IMR-90 (cell line): Measurements from ENCODE around the gene MRTFB. TPM values are rescaled to one million over a fixed set of nuclear protein-coding genes. Genes with fewer than 3 reads are reported as not detected.

Experiments used
- ATAC-seq: fragments of 200-7000 bp; cut with Tn5 transposase; 2 replicates; pipeline ENCODE4 v1.9.1; 2020; ENCODE audit warnings: low read depth, mild to moderate bottlenecking, moderate library complexity
- BruUV-seq: library from RNA; stranded (reverse); fragments of 400-500 nt; replicated peaks from 2 replicates; lab custom pipeline; 2021; lab: Mats Ljungman, UMichigan
- CTCF ChIA-PET: fragments of 300-600 bp; formaldehyde crosslinking; extraction: SDS; loops from one replicate; lab custom pipeline; 2021; ENCODE audit warnings: antibody characterized with exemption; lab: Yijun Ruan, JAX
- POLR2A ChIA-PET: fragments of 300-600 bp; sonication (Branson Sonifier 250); formaldehyde crosslinking; loops from one replicate; lab custom pipeline; 2022; ENCODE audit warnings: antibody characterized with exemption; ENCODE audit not compliant: unreplicated experiment; lab: Charles Lee
- DNase-seq: peaks from one replicate; pipeline ENCODE4 v3.0.0; 2013
- H2AFZ ChIP-seq: replicated peaks from 2 replicates; pipeline ENCODE3; 2013; ENCODE audit warnings: low read length, mild to moderate bottlenecking; ENCODE audit not compliant: poor library complexity
- H2AK5ac ChIP-seq: 2 replicates; pipeline ENCODE4 v1.6.1; 2013; ENCODE audit warnings: low read depth, low read length, inconsistent platforms
- H2AK9ac ChIP-seq: replicated peaks from 2 replicates; pipeline ENCODE3; 2013; ENCODE audit warnings: mild to moderate bottlenecking, low read depth, low read length, moderate library complexity; ENCODE audit not compliant: poor library complexity
- H2BK120ac ChIP-seq: 2 replicates; pipeline ENCODE4 v1.6.1; 2013; ENCODE audit warnings: low read depth, low read length, inconsistent platforms
- H2BK15ac ChIP-seq: 3 replicates; pipeline ENCODE4 v1.6.1; 2013; ENCODE audit warnings: low read depth, low read length, inconsistent platforms
- H2BK20ac ChIP-seq: 2 replicates; pipeline ENCODE4 v1.6.1; 2013; ENCODE audit warnings: low read depth, mild to moderate bottlenecking, inconsistent platforms, low read length, moderate library complexity
- H2BK5ac ChIP-seq: 2 replicates; pipeline ENCODE4 v1.6.1; 2013; ENCODE audit warnings: mild to moderate bottlenecking, low read depth, low read length, inconsistent platforms; ENCODE audit not compliant: poor library complexity, severe bottlenecking
- H3K14ac ChIP-seq: replicated peaks from 2 replicates; pipeline ENCODE4 v1.6.1; 2013; ENCODE audit warnings: low read depth, low read length, inconsistent platforms
- H3K18ac ChIP-seq: 2 replicates; pipeline ENCODE4 v1.6.1; 2013; ENCODE audit warnings: low read depth, low read length, control low read depth
- H3K23ac ChIP-seq: 2 replicates; pipeline ENCODE4 v1.6.1; 2013; ENCODE audit warnings: low read depth, low read length, inconsistent platforms
- H3K27ac ChIP-seq: 2 replicates; pipeline ENCODE4 v1.5.1; 2013; ENCODE audit warnings: mild to moderate bottlenecking, control low read depth, low read length; ENCODE audit not compliant: insufficient read depth
- H3K27me3 ChIP-seq: 2 replicates; pipeline ENCODE4 v1.6.1; 2013; ENCODE audit warnings: low read length; ENCODE audit not compliant: control insufficient read depth, insufficient read depth
- H3K36me3 ChIP-seq: 2 replicates; pipeline ENCODE4 v1.6.1; 2013; ENCODE audit warnings: low read length, mixed read lengths; ENCODE audit not compliant: control insufficient read depth, insufficient read depth
- H3K4ac ChIP-seq: 2 replicates; pipeline ENCODE4 v1.6.1; 2013; ENCODE audit warnings: low read depth, low read length, inconsistent platforms
- H3K4me1 ChIP-seq: 2 replicates; pipeline ENCODE4 v1.6.1; 2013; ENCODE audit warnings: low read length, mixed read lengths; ENCODE audit not compliant: control insufficient read depth, insufficient read depth
- H3K4me2 ChIP-seq: 2 replicates; pipeline ENCODE4 v1.6.1; 2013; ENCODE audit warnings: low read depth, mild to moderate bottlenecking, control low read depth, low read length, moderate library complexity
- H3K4me3 ChIP-seq: 2 replicates; pipeline ENCODE4 v1.5.1; 2013; ENCODE audit warnings: low read depth, mild to moderate bottlenecking, control low read depth, low read length, moderate library complexity; ENCODE audit not compliant: insufficient read depth
- H3K56ac ChIP-seq: 2 replicates; pipeline ENCODE4 v1.6.1; 2013; ENCODE audit warnings: low read length, inconsistent platforms; ENCODE audit not compliant: insufficient read depth; ENCODE audit errors: extremely low read depth
- H3K79me1 ChIP-seq, 2 experiments: 2 replicates each; pipeline ENCODE4 v1.6.1; 2013; ENCODE audit warnings: low read length in 2 of 2, inconsistent platforms in 1 of 2, low read depth in 1 of 2
- H3K9ac ChIP-seq: 2 replicates; pipeline ENCODE4 v1.6.1; 2013; ENCODE audit warnings: low read depth, low read length, control low read depth
- H3K9me1 ChIP-seq: 2 replicates; pipeline ENCODE4 v1.6.1; 2013; ENCODE audit warnings: low read length, inconsistent platforms; ENCODE audit not compliant: insufficient read depth
- H3K9me3 ChIP-seq: 2 replicates; pipeline ENCODE4 v1.6.1; 2013; ENCODE audit warnings: low read length; ENCODE audit not compliant: control insufficient read depth, insufficient read depth
- H4K20me1 ChIP-seq: 2 replicates; pipeline ENCODE4 v1.6.1; 2013; ENCODE audit warnings: low read length, inconsistent platforms; ENCODE audit not compliant: insufficient read depth
- H4K5ac ChIP-seq: 2 replicates; pipeline ENCODE4 v1.6.1; 2013; ENCODE audit warnings: mild to moderate bottlenecking, low read depth, low read length, control low read depth
- H4K8ac ChIP-seq, 2 experiments: 2 replicates each; pipeline ENCODE4 v1.6.1; 2013; ENCODE audit warnings: low read depth in 2 of 2, low read length in 2 of 2, control low read depth in 1 of 2, inconsistent platforms in 1 of 2
- H4K91ac ChIP-seq: 2 replicates; pipeline ENCODE4 v1.6.1; 2013; ENCODE audit warnings: low read depth, low read length, inconsistent platforms; ENCODE audit not compliant: insufficient read depth
- BHLHE40 ChIP-seq: fragments of 150-350 bp; IDR thresholded peaks from 2 replicates; pipeline ENCODE4 v1.6.1; 2016; ENCODE audit warnings: mild to moderate bottlenecking, low read depth, low read length
- CHD1 ChIP-seq: IDR thresholded peaks from 2 replicates; pipeline ENCODE4 v1.6.1; 2012; ENCODE audit warnings: low read depth, low read length, improper control_type of control experiment
- MAZ ChIP-seq: IDR thresholded peaks from 2 replicates; pipeline ENCODE4 v1.6.1; 2012; ENCODE audit warnings: low read depth, mild to moderate bottlenecking, low read length, improper control_type of control experiment, moderate library complexity, borderline replicate concordance
- NFE2L2 ChIP-seq: fragments of 150-350 bp; IDR thresholded peaks from 2 replicates; pipeline ENCODE4 v1.6.1; 2016; ENCODE audit warnings: low read depth, mild to moderate bottlenecking, low read length
- RAD21 ChIP-seq: IDR thresholded peaks from 2 replicates; pipeline ENCODE4 v1.6.1; 2012; ENCODE audit warnings: low read length, improper control_type of control experiment
- SMC3 ChIP-seq: fragments of 150-350 bp; IDR thresholded peaks from 2 replicates; pipeline ENCODE4 v1.6.1; 2016; ENCODE audit warnings: low read depth, mild to moderate bottlenecking, antibody characterized with exemption, low read length, moderate library complexity
- WGBS, 2 experiments: methylation state at CpG; one replicate each; pipeline versions ENCODE4 v1.1.5 to v1.1.7; 2013; ENCODE audit warnings: missing lambda C conversion rate in 2 of 2; ENCODE audit not compliant: insufficient read length in 1 of 2; ENCODE audit errors: extremely low coverage in 2 of 2; 5-methylcytosine and 5-hydroxymethylcytosine counted together
- dilution Hi-C: fragments of 300-500 bp; cut with HindIII; formaldehyde crosslinking; loops from one replicate; pipeline ENCODE4 v1.14.3; 2018; ENCODE audit warnings: low sequenced_read_pairs; ENCODE audit not compliant: unreplicated experiment
- in situ Hi-C: fragments of 300-500 bp; cut with MboI; formaldehyde crosslinking; loops from 3 replicates; pipeline ENCODE4 v1.14.3; 2019; ENCODE audit warnings: low sequenced_read_pairs, inconsistent platforms, mixed read lengths
- intact Hi-C: fragments of 100-400 bp; cut with micrococcal nuclease; formaldehyde crosslinking; loops from 2 replicates; pipeline ENCODE4 v1.10.0; 2022
- polyA plus RNA-seq, 3 experiments: library from polyadenylated mRNA; depleted of rRNA; stranded (reverse); fragments of >200 nt; gene quantifications; 2 replicates each; pipeline ENCODE4 v1.2.3, GENCODE V29; 2012; ENCODE audit warnings: low replicate concordance in 1 of 3
- total RNA-seq: library from RNA; depleted of rRNA; stranded (reverse); fragments of >200 nt; gene quantifications from 2 replicates; pipeline ENCODE4 v1.2.3, GENCODE V29; 2012

The MRTFB gene
- total and polyA plus RNA-seq, 2 of the 4 experiments (the other 2 are of a cell fraction), result 4.4 to 5.4 TPM

GRCh38 chr16:14061732-14062259 lies 9.3 kb upstream of the MRTFB start:
- H2AK5ac ChIP-seq, result no peak overlapping the region
- H3K27me3 ChIP-seq, result peaks cover 5% of the 10 kb centered on the region
- no peak overlapping the region for H3K4me3 ChIP-seq
- no peaks in the 10 kb centered on the region for H3K79me1 ChIP-seq
- H3K27ac ChIP-seq, result no peak overlapping the region
- TF ChIP-seq SMC3 (no peak), NFE2L2 (no peak), RAD21 (no peak), MAZ (no peak), CHD1 (no peak), BHLHE40 (no peak)
- no peak overlapping the region for H2BK120ac ChIP-seq
- intact Hi-C loops (loop anchor here (10.0 kb wide), 1 partner anchor 107 kb away; no protein-coding TSS in a partner anchor), in situ Hi-C loops (no loop called here), dilution Hi-C loops (no loop called here)
- peaks cover 4% of the 10 kb centered on the region; the same call in 1 of the 2 replicates for H3K9me3 ChIP-seq
- H3K56ac ChIP-seq, result no peak overlapping the region
- BruUV-seq, result no TSS peak
- no peak overlapping the region for H3K23ac ChIP-seq
- no peak overlapping the region for H2BK15ac ChIP-seq
- H3K18ac ChIP-seq, result no peak overlapping the region
- H3K9ac ChIP-seq, result no peak overlapping the region
- CTCF ChIA-PET, result interaction anchor here (0.6 kb wide), 1 partner anchor 36 kb away, joined by 3 read pairs; no protein-coding TSS in a partner anchor
- no peak overlapping the region for H3K4ac ChIP-seq
- no peaks in the 10 kb centered on the region for H3K4me1 ChIP-seq
- H4K91ac ChIP-seq, result no peak overlapping the region
- no peak overlapping the region for H2AFZ ChIP-seq
- no peak overlapping the region for H2BK20ac ChIP-seq
- no peak overlapping the region for H2BK5ac ChIP-seq
- H3K36me3 ChIP-seq, result no peaks in the 10 kb centered on the region
- H4K5ac ChIP-seq, result no peak overlapping the region
- POLR2A ChIA-PET, result no interaction called here
- ATAC-seq, result no peak
- no CpG with 5 or more reads among the region's 1 CpG for WGBS, 2 experiments
- no peaks in the 10 kb centered on the region for H3K9me1 ChIP-seq
- no peak overlapping the region for H3K4me2 ChIP-seq
- no peak overlapping the region for H2AK9ac ChIP-seq
- no peaks in the 10 kb centered on the region for H4K20me1 ChIP-seq
- H3K14ac ChIP-seq, result no peak overlapping the region
- H4K8ac ChIP-seq, result no peak overlapping the region
- no peak for DNase-seq
